Kidney (tissue), 14 donors: ENCODE measurements around the gene PITPNM3. TPM values are rescaled to one million over a fixed set of nuclear protein-coding genes. Genes with fewer than 3 reads are reported as not detected.

Source experiments
- DNase-seq, 5 donors: peaks; one replicate each; pipeline ENCODE4 v3.0.0-alpha.2; 2013 to 2020
- FAIRE-seq: peaks from 2 replicates; lab custom pipeline; 2012; peaks lifted over from hg19 to GRCh38; lab: Jason Lieb, UNC
- H3K27ac ChIP-seq, 2 donors: one replicate each; pipeline ENCODE4 v1.7.0; 2013; ENCODE audit warnings: low read depth in 2 of 2, low read length in 2 of 2, inconsistent platforms in 1 of 2
- H3K27me3 ChIP-seq: one replicate; pipeline ENCODE4 v1.7.1; 2013; ENCODE audit warnings: low read length, inconsistent platforms; ENCODE audit not compliant: control insufficient read depth, insufficient read depth
- H3K36me3 ChIP-seq, 3 donors: one replicate each; pipeline versions ENCODE4 v1.7.0 to v1.7.1; 2013; ENCODE audit warnings: low read length in 3 of 3, control low read depth in 1 of 3, inconsistent platforms in 1 of 3; ENCODE audit not compliant: insufficient read depth in 3 of 3, control insufficient read depth in 2 of 3
- H3K4me1 ChIP-seq, 3 donors: one replicate each; pipeline versions ENCODE4 v1.7.0 to v1.7.1; 2013; ENCODE audit warnings: low read length in 3 of 3, inconsistent platforms in 1 of 3, low read depth in 1 of 3; ENCODE audit not compliant: control insufficient read depth in 2 of 3, insufficient read depth in 2 of 3
- H3K4me3 ChIP-seq, 3 donors: one replicate each; pipeline versions ENCODE4 v1.7.0 to v1.8.1; 2013; ENCODE audit warnings: low read length in 3 of 3, control low read depth in 1 of 3, inconsistent platforms in 1 of 3
- H3K9ac ChIP-seq, 3 donors: one replicate each; pipeline versions ENCODE4 v1.7.0 to v1.7.1; 2013; ENCODE audit warnings: low read length in 3 of 3, control low read depth in 1 of 3, inconsistent platforms in 1 of 3
- H3K9me3 ChIP-seq, 3 donors: one replicate each; pipeline versions ENCODE4 v1.7.0 to v1.7.1; 2013; ENCODE audit warnings: low read length in 3 of 3, control low read depth in 1 of 3, inconsistent platforms in 1 of 3; ENCODE audit not compliant: control insufficient read depth in 2 of 3, insufficient read depth in 1 of 3
- intact Hi-C: fragments of 100-400 bp; cut with DNase I; formaldehyde crosslinking; loops from one replicate; pipeline ENCODE4 v1.11.1; 2022
- polyA plus RNA-seq: library from polyadenylated mRNA; stranded (reverse); fragments of 350-450 nt; fragmentation: Illumina TruSeq; extraction: RNeasy Lipid Tissue Mini Kit (QIAGEN cat#74804); gene quantifications from one replicate; pipeline ENCODE4 v1.2.3, GENCODE V29; 2014; ENCODE audit warnings: low read depth, low replicate concordance; ENCODE audit not compliant: insufficient read depth
- total RNA-seq: library from RNA; stranded (reverse); fragmentation: NEBNext Ultra II Directional; extraction: Animal tissue kit (Norgen Biotek cat#: 25700); gene quantifications from one replicate; pipeline ENCODE4 v1.2.1, GENCODE V29; 2021
- TF ChIP-seq, protein P1 (sequence below): IDR thresholded peaks from 3 replicates; pipeline ENCODE4 v1.5.1; 2012; ENCODE audit warnings: mild to moderate bottlenecking, moderate library complexity, borderline replicate concordance; ENCODE audit not compliant: insufficient read depth; ENCODE audit errors: extremely low read depth
- donor health status: control.
- donor health status: control.
- donor health status: control.
- donor health status: control.
- donor health status: control.
- donor health status: DM: yes; HTN: yes; CAD: no.
- donor health status: Normal renal cell carcinoma (clear cell type).

PITPNM3 gene
- total and polyA plus RNA-seq, 2 donors from 2014 or later = 1.8 to 9.1 TPM

DNA sequence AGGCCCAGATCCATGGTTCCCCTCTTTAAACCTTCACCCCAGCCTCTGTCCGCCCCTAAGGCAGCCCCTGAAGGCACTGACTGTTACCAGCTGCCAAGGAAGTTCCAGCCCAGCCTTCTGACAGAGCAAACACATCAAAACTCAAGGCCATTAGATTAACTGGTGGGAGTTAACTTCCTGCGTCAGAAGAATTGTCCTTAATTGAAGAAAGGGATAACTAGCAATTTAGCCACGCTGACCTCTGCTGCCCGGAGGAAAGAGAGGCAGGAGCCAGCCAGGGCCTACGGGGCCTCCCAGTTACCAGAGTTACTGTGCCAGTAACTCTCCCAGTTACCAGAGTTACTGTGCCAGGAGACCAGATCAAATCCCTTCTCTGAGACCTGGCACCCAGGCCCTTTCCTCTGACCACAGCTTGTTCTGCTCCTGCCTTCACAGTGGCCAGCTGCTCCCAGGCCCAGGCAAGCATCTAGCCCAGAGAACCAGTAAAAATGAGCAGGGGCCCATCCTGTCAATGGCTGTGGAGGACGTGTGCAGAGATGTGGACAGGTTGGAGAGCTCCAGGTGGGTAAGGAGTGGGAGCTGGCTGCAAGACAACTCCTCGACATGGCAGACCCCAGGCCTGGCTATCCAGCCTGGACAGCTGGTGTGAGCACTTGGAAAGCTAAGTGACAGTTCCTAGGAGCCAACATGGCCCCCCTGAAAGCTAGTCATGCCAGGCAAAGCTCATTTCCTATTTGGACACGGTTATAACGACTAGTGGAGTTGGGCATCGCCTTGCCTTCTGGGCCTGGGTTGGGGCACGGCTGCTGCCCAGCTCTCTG is 2.8 kb upstream of the PITPNM3 start:
- Histone ChIP-seq H3K4me1 (peaks cover 0 to 23% (median 4%) of the 10 kb centered on the region in 3 donors), H3K27ac (peak overlapping the region; percentile 12 to 60), H3K36me3 (no peaks in the 10 kb centered on the region), H3K27me3 (no peaks in the 10 kb centered on the region), H3K9ac (no peak overlapping the region), H3K4me3 (no peak overlapping the region), H3K9me3 (no peaks in the 10 kb centered on the region)
- DNase-seq (peak in 4 of 5 donors; percentile 39 to 95 (median 78)), FAIRE-seq (no peak)
- TF ChIP-seq, protein P1, sequence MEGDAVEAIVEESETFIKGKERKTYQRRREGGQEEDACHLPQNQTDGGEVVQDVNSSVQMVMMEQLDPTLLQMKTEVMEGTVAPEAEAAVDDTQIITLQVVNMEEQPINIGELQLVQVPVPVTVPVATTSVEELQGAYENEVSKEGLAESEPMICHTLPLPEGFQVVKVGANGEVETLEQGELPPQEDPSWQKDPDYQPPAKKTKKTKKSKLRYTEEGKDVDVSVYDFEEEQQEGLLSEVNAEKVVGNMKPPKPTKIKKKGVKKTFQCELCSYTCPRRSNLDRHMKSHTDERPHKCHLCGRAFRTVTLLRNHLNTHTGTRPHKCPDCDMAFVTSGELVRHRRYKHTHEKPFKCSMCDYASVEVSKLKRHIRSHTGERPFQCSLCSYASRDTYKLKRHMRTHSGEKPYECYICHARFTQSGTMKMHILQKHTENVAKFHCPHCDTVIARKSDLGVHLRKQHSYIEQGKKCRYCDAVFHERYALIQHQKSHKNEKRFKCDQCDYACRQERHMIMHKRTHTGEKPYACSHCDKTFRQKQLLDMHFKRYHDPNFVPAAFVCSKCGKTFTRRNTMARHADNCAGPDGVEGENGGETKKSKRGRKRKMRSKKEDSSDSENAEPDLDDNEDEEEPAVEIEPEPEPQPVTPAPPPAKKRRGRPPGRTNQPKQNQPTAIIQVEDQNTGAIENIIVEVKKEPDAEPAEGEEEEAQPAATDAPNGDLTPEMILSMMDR = no peak
- intact Hi-C loops = no loop called here

DNA sequence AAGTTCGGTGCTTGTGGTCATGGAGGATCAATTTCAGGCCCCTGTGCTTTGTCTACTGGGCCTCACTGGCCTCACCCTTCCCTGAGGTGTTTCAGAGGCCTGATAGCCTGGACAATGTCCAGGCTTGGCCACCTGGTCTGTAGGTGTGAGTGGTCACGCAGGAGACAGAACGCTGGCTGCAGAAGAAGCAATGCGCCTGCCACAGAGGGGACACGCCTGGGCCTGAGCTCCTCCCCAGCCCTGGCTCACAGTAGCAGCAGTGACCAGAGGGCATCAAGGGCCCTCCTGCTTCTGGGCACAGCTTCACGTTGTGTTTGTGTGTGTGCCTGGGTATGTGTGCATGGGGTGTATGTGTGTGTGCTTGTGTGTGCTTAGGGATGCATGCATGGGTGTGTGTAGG is 1.9 kb upstream of the PITPNM3 start:
- Histone ChIP-seq H3K4me1 (peaks cover 0 to 23% (median 4%) of the 10 kb centered on the region in 3 donors), H3K27me3 (no peaks in the 10 kb centered on the region), H3K4me3 (no peak overlapping the region), H3K36me3 (no peaks in the 10 kb centered on the region), H3K27ac (no peak overlapping the region), H3K9me3 (no peaks in the 10 kb centered on the region), H3K9ac (no peak overlapping the region)
- TF ChIP-seq, protein P1 = no peak
- DNase-seq (peak in 1 of 5 donors; percentile 39), FAIRE-seq (no peak)
- intact Hi-C loops = no loop called here

DNA sequence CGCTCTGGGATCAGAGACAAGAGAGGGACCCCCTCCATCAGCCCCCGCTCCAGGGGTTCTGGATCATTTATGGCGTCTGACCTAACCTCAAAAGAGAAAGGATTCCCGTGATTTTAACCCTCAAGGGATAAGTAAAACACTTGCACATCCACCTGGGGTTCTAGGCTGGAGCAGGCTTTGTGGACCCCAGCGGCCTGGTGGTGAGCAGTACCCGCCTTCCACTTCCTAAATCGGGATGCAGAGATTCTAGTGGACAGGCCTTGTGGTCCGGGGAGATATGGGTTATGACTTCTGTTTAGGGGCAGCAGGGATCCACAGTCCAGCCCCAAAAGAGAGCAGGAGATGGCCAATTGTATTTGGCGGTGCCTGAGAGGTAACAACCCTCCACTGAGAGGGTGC is 684 bp upstream of the PITPNM3 start:
- DNase-seq (no peak), FAIRE-seq (no peak)
- intact Hi-C loops = no loop called here
- TF ChIP-seq, protein P1 = no peak
- peaks cover 0 to 25% (median 6%) of the 10 kb centered on the region in 3 donors for H3K4me1 ChIP-seq
- no peak overlapping the region for H3K27ac ChIP-seq
- H3K9ac ChIP-seq = no peak overlapping the region
- no peaks in the 10 kb centered on the region for H3K36me3 ChIP-seq
- H3K27me3 ChIP-seq = no peaks in the 10 kb centered on the region
- no peaks in the 10 kb centered on the region for H3K9me3 ChIP-seq
- H3K4me3 ChIP-seq = peak overlapping the region in 1 of 3 donors; percentile 29
